Measurements from ENCODE around the gene ETDB.
"Not testable (repeated sequence)": the region's sequence is repeated elsewhere in the genome, so short reads cannot be mapped to it uniquely, and the experiment has no call there.

ETDB gene

DNA sequence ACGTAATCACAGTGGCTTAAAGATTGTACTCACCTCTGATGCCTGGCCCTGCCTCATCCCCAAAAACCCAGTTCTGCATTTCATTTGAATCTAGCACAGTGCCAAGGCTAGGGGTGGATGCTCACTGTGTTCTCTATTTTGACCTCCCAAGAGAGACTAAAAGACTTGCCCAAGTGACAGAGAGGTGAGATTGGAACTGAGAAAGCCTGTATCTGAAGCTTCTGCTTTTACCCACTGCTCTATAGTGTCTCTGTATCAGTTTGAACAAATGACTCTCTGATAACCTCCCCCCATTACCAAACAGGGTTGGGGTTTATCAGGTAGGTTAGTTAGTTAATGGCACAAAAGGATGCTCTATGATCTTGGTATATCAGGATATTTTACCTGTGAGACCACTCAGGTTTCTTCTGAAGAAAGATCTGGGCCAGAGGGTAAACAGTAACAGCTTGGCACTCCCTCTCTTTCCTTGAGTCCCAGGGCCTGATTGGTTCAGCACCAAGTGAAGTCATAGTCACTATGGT lies at the start of gene ETDB:
Gene ETDB, minus strand, starts transcription at position 471 of the 521 bp plus-strand sequence. CDS start 1,265 bp downstream, outside the sequence.
- DNase-seq (ENCODE audit: extremely low read depth, low read depth); H3K4me3 ChIP-seq (replicated peaks; ENCODE audit: low read depth, low read length): not testable (repeated sequence)

DNA sequence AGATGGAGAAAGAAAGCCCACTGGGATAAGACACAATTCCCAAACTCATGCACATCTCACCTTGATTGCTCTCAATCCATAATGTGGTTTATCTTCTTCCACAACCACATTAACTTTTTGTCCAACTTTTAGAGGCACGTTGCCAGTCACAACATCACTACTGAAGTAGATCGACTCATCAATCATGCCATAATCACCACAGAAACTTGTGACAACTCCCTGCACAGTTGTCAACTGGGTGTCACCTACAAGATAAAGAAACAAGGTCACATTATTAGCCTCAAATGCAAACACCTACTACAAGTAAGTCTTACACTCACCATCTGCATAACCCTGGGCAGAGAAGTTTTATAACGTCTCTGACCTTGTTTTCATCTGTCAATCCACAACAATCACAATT lies 49.2 kb upstream of the ETDB start:
- not testable (repeated sequence) for H3K4me3 ChIP-seq (replicated peaks; ENCODE audit: low read depth, low read length); DNase-seq (ENCODE audit: extremely low read depth, low read depth)

DNA sequence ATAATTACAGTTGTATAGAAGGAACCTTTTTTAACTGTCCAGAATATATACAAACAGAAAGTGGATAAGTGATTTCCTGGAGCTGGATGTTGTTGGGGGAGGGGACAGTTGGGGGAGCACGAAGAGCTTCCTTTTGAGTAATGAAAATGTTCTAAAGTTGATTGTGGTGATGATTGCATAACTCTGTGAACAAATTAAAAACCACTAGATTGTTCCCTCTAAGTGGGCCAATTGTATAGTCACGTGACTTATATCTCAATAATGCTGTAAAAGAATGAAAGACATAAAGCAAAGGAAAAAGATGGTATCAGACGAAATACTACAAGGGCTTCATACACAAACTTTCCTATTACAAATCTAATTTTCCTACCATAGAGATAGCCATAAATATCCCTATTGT lies 48.2 kb upstream of the ETDB start:
- no peak overlapping the region for H3K4me3 ChIP-seq (replicated peaks; ENCODE audit: low read depth, low read length)
- TF ChIP-seq, protein P1, sequence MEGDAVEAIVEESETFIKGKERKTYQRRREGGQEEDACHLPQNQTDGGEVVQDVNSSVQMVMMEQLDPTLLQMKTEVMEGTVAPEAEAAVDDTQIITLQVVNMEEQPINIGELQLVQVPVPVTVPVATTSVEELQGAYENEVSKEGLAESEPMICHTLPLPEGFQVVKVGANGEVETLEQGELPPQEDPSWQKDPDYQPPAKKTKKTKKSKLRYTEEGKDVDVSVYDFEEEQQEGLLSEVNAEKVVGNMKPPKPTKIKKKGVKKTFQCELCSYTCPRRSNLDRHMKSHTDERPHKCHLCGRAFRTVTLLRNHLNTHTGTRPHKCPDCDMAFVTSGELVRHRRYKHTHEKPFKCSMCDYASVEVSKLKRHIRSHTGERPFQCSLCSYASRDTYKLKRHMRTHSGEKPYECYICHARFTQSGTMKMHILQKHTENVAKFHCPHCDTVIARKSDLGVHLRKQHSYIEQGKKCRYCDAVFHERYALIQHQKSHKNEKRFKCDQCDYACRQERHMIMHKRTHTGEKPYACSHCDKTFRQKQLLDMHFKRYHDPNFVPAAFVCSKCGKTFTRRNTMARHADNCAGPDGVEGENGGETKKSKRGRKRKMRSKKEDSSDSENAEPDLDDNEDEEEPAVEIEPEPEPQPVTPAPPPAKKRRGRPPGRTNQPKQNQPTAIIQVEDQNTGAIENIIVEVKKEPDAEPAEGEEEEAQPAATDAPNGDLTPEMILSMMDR (IDR thresholded peaks at IDR 0.05; ENCODE audit: low read depth, low read length, missing control alignments): no peak
- no peak for DNase-seq (ENCODE audit: extremely low read depth, low read depth)

DNA sequence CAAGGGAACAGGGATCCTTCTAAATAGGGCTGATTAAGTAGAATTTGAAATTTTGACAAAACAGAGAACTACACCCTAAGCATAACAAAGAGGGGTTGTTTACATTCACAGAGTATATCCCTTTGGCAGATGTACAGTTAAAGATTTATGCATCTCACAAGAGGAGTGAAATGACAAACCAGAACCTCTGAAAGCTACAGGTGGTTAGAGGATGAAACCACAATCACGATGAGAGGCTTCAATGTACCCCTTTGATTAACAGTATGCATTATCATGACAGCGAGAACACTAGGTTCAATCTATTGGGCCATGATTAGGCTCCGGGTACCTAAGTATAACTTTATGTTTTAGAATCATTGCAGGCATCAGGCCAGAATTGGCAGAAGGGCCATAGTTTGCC lies 34.4 kb upstream of the ETDB start:
- not testable (repeated sequence) for DNase-seq (ENCODE audit: extremely low read depth, low read depth); H3K4me3 ChIP-seq (replicated peaks; ENCODE audit: low read depth, low read length)

DNA sequence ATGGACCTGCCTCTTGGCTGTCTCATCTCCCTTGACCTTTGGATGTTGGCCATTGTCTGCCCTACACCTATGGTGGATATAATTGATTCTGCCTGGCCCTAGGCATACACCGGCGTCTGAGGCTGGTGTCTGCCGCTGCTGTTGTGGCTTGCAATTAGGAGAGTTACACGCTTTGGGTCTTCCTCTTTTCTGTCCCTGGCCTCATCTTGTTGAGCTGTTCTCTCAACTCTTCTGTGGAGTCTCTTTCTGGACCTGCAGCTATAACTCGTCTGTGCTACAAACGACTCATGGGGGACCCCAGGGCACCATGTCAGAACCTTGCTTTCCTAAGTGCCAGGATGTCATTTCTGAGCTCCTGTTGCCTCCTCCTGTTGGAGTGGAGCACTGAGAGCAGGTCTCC lies 5.8 kb upstream of the ETDB start:
- DNase-seq (ENCODE audit: extremely low read depth, low read depth): not testable (repeated sequence)

DNA sequence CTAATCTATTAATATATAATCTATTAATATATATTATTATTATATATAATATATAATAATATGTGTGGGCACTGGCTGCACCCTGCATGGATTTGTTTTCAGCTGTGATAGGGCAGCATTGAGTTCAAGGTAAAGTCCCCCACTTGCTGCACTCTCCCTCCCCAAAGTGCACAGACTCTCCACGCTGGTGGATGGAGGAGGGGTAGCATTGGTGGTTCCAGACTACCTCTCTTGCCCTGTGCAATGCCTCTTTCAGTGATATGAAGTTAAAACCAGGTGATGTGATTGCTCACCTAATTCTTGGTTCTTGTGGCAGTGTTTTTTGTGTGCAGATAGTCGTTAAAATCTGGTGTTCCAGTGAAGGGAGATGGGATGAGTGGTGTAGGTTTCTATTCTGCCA lies 4.3 kb downstream of the ETDB start:
- not testable (repeated sequence) for DNase-seq (ENCODE audit: extremely low read depth, low read depth); H3K4me3 ChIP-seq (replicated peaks; ENCODE audit: low read depth, low read length)

More for the DNA sequence above, 5.8 kb upstream of the ETDB start:
- not testable (repeated sequence) for H3K4me3 ChIP-seq (replicated peaks; ENCODE audit: low read depth, low read length)

DNA sequence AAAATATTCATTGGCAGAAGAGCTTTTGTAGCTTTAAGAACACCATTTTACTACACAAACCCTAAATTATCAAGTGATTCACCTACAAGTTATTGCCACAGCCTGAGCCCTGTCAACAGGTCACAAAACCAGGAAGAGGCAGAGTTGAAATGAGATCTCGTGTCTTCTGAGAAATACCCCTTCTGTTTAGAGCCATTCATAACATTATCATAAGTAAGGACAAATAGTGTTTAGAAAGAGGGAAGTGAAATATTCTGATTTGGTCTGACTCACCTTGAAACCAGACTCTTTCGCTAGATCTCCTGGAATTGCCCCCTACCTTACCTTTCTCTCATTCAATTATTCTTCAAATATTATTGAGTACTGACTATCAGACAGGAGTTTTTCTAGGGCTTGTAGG lies 5.9 kb downstream of the ETDB start:
- H3K4me3 ChIP-seq (replicated peaks; ENCODE audit: low read depth, low read length): no peak overlapping the region
- no peak for DNase-seq (ENCODE audit: extremely low read depth, low read depth)
- TF ChIP-seq, protein P1 (IDR thresholded peaks at IDR 0.05; ENCODE audit: low read depth, low read length, missing control alignments): no peak

DNA sequence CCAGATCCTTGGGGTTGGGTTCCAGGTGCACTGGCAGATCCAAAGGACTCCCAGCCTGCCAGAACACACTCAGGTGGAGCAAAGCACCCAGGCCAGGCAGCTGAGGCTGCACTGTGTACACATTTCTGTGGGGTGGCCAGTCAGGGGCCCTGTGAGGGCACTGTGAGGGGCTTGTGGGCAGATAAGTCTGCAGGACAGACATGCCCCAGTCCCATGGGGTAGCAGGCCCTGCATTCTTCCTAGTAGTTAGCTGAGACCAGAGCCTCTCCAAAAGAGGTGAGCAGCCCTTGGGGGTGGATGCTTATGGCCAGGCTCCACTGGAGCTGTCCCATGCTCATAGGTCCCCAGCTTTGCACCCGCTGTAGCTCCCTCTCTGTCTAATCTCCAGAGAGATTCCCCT lies 7.6 kb downstream of the ETDB start:
- H3K4me3 ChIP-seq (replicated peaks; ENCODE audit: low read depth, low read length): no peak overlapping the region
- TF ChIP-seq, protein P1 (IDR thresholded peaks at IDR 0.05; ENCODE audit: low read depth, low read length, missing control alignments): no peak
- no peak for DNase-seq (ENCODE audit: extremely low read depth, low read depth)

DNA sequence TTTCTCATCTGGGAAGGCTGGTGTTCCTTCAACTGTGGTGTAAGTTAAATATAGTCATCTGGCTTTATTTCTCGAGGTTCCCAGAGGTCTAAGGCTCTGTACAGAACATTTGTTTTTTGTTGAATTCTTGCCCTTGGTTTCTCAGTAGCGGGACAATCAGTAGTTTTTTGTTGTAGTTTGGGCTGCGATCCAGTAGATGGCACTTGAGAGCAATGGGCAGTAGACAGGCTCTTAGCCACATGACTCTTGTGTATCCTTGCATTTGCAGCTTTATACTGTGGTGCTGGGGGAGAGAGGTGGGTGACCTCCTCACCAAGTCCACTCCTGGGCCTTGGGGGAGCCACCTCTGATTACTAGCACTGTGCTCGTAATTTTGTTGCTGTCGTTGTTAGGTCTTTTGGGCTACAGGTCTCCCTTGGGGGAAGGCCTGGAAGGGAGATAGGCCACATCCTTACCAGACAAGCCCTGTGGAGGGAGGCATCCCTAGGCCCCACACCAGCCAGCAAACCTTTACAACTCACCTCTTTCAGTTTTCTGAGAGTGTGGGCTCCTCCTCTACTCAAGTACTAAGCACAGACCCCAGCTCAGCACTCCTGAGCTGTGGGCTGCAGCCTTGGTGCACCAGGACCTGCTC lies 8.1 kb downstream of the ETDB start:
- TF ChIP-seq, protein P1 (IDR thresholded peaks at IDR 0.05; ENCODE audit: low read depth, low read length, missing control alignments): peak; percentile 70
- no peak for DNase-seq (ENCODE audit: extremely low read depth, low read depth)
- H3K4me3 ChIP-seq (replicated peaks; ENCODE audit: low read depth, low read length): no peak overlapping the region
